Measurements from ENCODE around the gene SCAPER.

The SCAPER gene

DNA sequence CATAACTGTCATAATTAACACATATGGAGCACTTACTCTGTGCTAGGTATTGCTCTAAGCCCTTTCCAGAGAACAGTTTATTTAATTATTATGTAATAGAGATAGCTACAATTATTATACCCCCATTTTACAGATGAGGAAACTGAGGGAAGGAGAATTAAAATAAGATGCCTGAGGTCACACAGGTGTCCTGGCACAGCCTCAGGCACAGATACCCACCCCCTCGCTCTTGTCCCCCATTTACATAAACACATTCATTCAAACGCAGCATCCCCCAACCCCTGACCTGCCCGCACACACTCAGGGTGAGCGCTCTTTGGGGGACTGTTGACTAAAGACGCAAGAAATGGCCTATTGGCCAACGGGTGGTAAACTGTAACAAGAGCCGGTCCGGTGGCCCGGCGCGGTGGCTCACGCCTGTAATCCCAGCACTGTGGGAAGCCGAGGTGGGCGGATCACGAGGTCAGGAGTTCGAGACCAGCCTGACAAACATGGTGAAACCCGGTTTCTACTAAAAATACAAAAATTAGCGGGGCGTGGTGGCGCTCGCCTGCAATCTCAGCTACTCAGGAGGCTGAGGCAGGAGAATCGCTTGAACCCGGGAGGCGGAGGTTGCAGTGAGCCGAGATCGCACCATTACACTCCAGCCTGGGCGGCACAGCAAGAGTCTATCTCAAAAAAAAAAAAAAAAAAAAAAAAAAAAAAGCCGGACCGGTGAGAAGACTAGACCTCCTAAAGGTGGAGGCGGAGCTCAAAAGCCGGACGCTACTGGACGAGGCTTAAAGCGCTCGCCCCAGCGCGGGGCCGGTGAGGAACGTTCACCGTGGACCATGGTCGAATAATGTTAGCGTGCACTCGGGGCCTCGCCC is 570.5 kb downstream of the SCAPER start:
- 31 to 35% methylated on average over 36 to 39 of the region's 44 CpGs for WGBS, 2 experiments (ENCODE audit: insufficient coverage in 2 of 2)
- H3K9me3 ChIP-seq (ENCODE audit: control insufficient read depth, low read length) = no peaks in the 10 kb centered on the region
- H3K4me3 ChIP-seq (ENCODE audit: extremely low read depth, insufficient read depth, low read length, poor library complexity, severe bottlenecking) = no peak overlapping the region
- peaks cover 8% of the 10 kb centered on the region for H3K4me1 ChIP-seq (ENCODE audit: control insufficient read depth, insufficient read depth, low read length, poor library complexity, severe bottlenecking)
- no peak overlapping the region for H3K27ac ChIP-seq (ENCODE audit: low read depth, low read length, severe bottlenecking)
- no peaks in the 10 kb centered on the region for H3K36me3 ChIP-seq (ENCODE audit: control insufficient read depth, insufficient read depth, low read length)

GRCh38 chr15:76333720-76334437 is 571.3 kb downstream of the SCAPER start:
- Histone ChIP-seq H3K4me1 (ENCODE audit: control insufficient read depth, insufficient read depth, low read length, poor library complexity, severe bottlenecking) (peaks cover 8% of the 10 kb centered on the region), H3K36me3 (ENCODE audit: control insufficient read depth, insufficient read depth, low read length) (no peaks in the 10 kb centered on the region), H3K4me3 (ENCODE audit: extremely low read depth, insufficient read depth, low read length, poor library complexity, severe bottlenecking) (no peak overlapping the region), H3K9me3 (ENCODE audit: control insufficient read depth, low read length) (no peaks in the 10 kb centered on the region), H3K27ac (ENCODE audit: low read depth, low read length, severe bottlenecking) (no peak overlapping the region)
- WGBS, 2 experiments (ENCODE audit: insufficient coverage in 2 of 2) = 37 to 58% methylated on average over 3 to 4 of the region's 9 CpGs

DNA sequence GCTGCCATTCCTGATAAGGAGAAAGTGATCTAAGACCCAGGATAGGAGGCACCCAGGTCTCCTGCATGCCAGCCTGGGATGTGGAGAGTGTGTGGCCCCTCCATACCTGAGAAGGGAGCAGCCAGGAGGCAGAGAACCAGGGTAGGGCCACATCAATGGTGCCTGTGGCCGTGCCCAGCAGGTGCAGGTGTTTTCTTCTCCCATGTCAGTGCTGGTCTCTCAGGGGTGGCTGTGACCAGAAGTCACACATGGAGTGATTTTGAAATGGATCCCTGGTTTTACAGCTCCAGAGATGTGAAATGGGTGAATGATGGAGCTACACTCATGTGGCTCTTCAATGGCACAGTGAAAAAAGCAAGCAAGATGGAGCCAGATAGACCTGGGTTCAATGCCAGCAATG is 571.8 kb downstream of the SCAPER start:
- Histone ChIP-seq H3K9me3 (ENCODE audit: control insufficient read depth, low read length) (no peaks in the 10 kb centered on the region), H3K4me1 (ENCODE audit: control insufficient read depth, insufficient read depth, low read length, poor library complexity, severe bottlenecking) (peaks cover 10% of the 10 kb centered on the region), H3K4me3 (ENCODE audit: extremely low read depth, insufficient read depth, low read length, poor library complexity, severe bottlenecking) (no peak overlapping the region), H3K27ac (ENCODE audit: low read depth, low read length, severe bottlenecking) (no peak overlapping the region), H3K36me3 (ENCODE audit: control insufficient read depth, insufficient read depth, low read length) (no peaks in the 10 kb centered on the region)
- WGBS, 2 experiments (ENCODE audit: insufficient coverage in 2 of 2) = 90 to 100% methylated on average over 1 of the region's 1 CpG

GRCh38 chr15:76332796-76333195 is 572.3 kb downstream of the SCAPER start:
- 80 to 100% methylated on average over 1 of the region's 1 CpG for WGBS, 2 experiments (ENCODE audit: insufficient coverage in 2 of 2)
- no peaks in the 10 kb centered on the region for H3K36me3 ChIP-seq (ENCODE audit: control insufficient read depth, insufficient read depth, low read length)
- H3K27ac ChIP-seq (ENCODE audit: low read depth, low read length, severe bottlenecking) = no peak overlapping the region
- no peak overlapping the region for H3K4me3 ChIP-seq (ENCODE audit: extremely low read depth, insufficient read depth, low read length, poor library complexity, severe bottlenecking)
- H3K4me1 ChIP-seq (ENCODE audit: control insufficient read depth, insufficient read depth, low read length, poor library complexity, severe bottlenecking) = peaks cover 15% of the 10 kb centered on the region
- H3K9me3 ChIP-seq (ENCODE audit: control insufficient read depth, low read length) = no peaks in the 10 kb centered on the region

DNA sequence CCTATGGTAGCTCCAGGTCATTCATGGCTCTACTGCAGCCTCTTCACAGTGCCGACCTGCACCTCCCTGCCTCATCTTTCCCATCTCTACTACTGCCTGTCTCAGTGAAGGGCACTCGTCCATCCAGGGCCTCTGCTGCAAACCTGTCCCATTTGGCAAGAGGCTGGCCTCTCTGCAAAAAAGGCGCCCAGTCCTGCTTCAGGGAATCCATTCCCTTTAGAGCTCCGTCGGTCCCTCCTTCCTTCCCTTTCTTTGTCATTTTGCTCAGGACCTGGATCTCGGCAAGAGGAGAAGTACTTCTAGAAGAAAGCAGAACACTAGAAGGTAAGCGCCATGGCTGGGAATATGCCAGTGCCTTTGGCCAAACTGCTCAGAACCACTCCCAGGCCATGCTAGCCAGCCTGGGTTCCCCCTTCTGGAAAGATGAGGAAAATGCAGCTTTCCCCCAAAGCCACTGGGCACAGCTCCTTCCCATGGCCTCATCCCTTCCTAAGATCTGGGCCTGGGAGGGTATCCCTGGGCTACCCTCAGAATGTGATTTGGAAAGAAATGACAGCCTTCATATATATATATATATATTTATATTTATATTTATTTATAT is 575.0 kb downstream of the SCAPER start:
- 73 to 80% methylated on average over 5 to 7 of the region's 7 CpGs for WGBS, 2 experiments (ENCODE audit: insufficient coverage in 2 of 2)
- H3K4me3 ChIP-seq (ENCODE audit: extremely low read depth, insufficient read depth, low read length, poor library complexity, severe bottlenecking) = no peak overlapping the region
- peaks cover 9% of the 10 kb centered on the region for H3K4me1 ChIP-seq (ENCODE audit: control insufficient read depth, insufficient read depth, low read length, poor library complexity, severe bottlenecking)
- H3K27ac ChIP-seq (ENCODE audit: low read depth, low read length, severe bottlenecking) = no peak overlapping the region
- H3K36me3 ChIP-seq (ENCODE audit: control insufficient read depth, insufficient read depth, low read length) = no peaks in the 10 kb centered on the region
- no peaks in the 10 kb centered on the region for H3K9me3 ChIP-seq (ENCODE audit: control insufficient read depth, low read length)

GRCh38 chr15:76328958-76329357 is 576.2 kb downstream of the SCAPER start:
- no peak overlapping the region for H3K27ac ChIP-seq (ENCODE audit: low read depth, low read length, severe bottlenecking)
- no peaks in the 10 kb centered on the region for H3K9me3 ChIP-seq (ENCODE audit: control insufficient read depth, low read length)
- no peak overlapping the region for H3K4me3 ChIP-seq (ENCODE audit: extremely low read depth, insufficient read depth, low read length, poor library complexity, severe bottlenecking)
- H3K4me1 ChIP-seq (ENCODE audit: control insufficient read depth, insufficient read depth, low read length, poor library complexity, severe bottlenecking) = peaks cover 9% of the 10 kb centered on the region
- WGBS, 2 experiments (ENCODE audit: insufficient coverage in 2 of 2) = 77 to 97% methylated on average over 3 to 4 of the region's 4 CpGs
- H3K36me3 ChIP-seq (ENCODE audit: control insufficient read depth, insufficient read depth, low read length) = no peaks in the 10 kb centered on the region

- H3K4me3 ChIP-seq (ENCODE audit: extremely low read depth, insufficient read depth, low read length, poor library complexity, severe bottlenecking) = no peak overlapping the region
- WGBS, 2 experiments (ENCODE audit: insufficient coverage in 2 of 2) = 86 to 98% methylated on average over 4 of the region's 8 CpGs
- H3K36me3 ChIP-seq (ENCODE audit: control insufficient read depth, insufficient read depth, low read length) = no peaks in the 10 kb centered on the region
- no peak overlapping the region for H3K27ac ChIP-seq (ENCODE audit: low read depth, low read length, severe bottlenecking)
- peaks cover 9% of the 10 kb centered on the region for H3K4me1 ChIP-seq (ENCODE audit: control insufficient read depth, insufficient read depth, low read length, poor library complexity, severe bottlenecking)
- H3K9me3 ChIP-seq (ENCODE audit: control insufficient read depth, low read length) = no peaks in the 10 kb centered on the region
Measured at GRCh38 chr15:76328106-76328696, 576.9 kb downstream of the SCAPER start.

DNA sequence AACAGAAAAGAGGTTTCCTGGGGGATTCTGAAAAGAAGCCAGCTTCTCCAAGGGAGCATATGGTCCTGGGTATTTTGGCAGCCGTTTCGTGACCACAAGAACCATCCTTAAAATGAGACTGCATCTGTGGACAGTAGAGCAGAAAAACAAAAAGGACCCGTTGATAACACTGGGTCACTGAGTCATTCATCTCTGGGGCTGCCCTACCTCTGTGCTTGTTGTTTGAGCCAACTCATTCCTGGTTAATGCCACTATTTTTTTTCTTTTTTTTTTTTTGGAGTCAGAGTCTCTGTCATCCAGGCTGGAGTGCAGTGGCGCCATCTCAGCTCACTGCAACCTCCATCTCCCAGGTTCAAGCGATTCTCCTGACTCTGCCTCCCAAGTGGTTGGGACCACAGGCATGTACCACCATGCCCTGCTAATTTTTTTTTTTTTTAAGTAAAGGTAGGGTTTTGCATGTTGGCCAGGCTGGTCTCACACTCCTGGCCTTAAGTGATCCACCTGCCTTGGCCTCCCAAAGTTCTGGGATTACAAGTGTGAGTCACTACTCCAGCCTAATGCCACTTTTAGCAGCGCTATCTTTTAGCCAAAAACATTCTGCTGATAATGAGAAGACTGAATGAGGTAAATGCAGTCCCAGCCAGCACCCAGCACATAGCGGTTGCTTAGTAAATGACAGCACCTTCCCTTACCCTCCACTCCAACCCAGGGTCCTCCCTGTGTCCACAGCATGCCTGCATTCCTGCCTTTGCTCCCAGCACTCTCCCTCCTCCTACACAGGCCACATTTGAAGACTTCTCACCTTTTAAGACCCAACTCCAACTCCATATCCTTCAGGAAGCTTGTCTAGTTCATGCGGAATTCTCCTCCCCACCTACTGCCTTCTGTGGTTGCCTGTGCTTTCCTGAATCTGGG is 577.7 kb downstream of the SCAPER start:
- H3K36me3 ChIP-seq (ENCODE audit: control insufficient read depth, insufficient read depth, low read length) = no peaks in the 10 kb centered on the region
- peaks cover 9% of the 10 kb centered on the region for H3K4me1 ChIP-seq (ENCODE audit: control insufficient read depth, insufficient read depth, low read length, poor library complexity, severe bottlenecking)
- H3K9me3 ChIP-seq (ENCODE audit: control insufficient read depth, low read length) = no peaks in the 10 kb centered on the region
- H3K4me3 ChIP-seq (ENCODE audit: extremely low read depth, insufficient read depth, low read length, poor library complexity, severe bottlenecking) = no peak overlapping the region
- 70 to 75% methylated on average over 5 to 6 of the region's 8 CpGs for WGBS, 2 experiments (ENCODE audit: insufficient coverage in 2 of 2)
- H3K27ac ChIP-seq (ENCODE audit: low read depth, low read length, severe bottlenecking) = no peak overlapping the region

GRCh38 chr15:76325704-76326103 is 579.4 kb downstream of the SCAPER start:
- WGBS, 2 experiments (ENCODE audit: insufficient coverage in 2 of 2) = 78 to 80% methylated on average over 1 of the region's 2 CpGs
- Histone ChIP-seq H3K4me1 (ENCODE audit: control insufficient read depth, insufficient read depth, low read length, poor library complexity, severe bottlenecking) (peaks cover 9% of the 10 kb centered on the region), H3K36me3 (ENCODE audit: control insufficient read depth, insufficient read depth, low read length) (no peaks in the 10 kb centered on the region), H3K4me3 (ENCODE audit: extremely low read depth, insufficient read depth, low read length, poor library complexity, severe bottlenecking) (no peak overlapping the region), H3K27ac (ENCODE audit: low read depth, low read length, severe bottlenecking) (no peak overlapping the region), H3K9me3 (ENCODE audit: control insufficient read depth, low read length) (no peaks in the 10 kb centered on the region)

- no peaks in the 10 kb centered on the region for H3K9me3 ChIP-seq (ENCODE audit: control insufficient read depth, low read length)
- H3K36me3 ChIP-seq (ENCODE audit: control insufficient read depth, insufficient read depth, low read length) = no peaks in the 10 kb centered on the region
- H3K27ac ChIP-seq (ENCODE audit: low read depth, low read length, severe bottlenecking) = no peak overlapping the region
- peaks cover 9% of the 10 kb centered on the region for H3K4me1 ChIP-seq (ENCODE audit: control insufficient read depth, insufficient read depth, low read length, poor library complexity, severe bottlenecking)
- no peak overlapping the region for H3K4me3 ChIP-seq (ENCODE audit: extremely low read depth, insufficient read depth, low read length, poor library complexity, severe bottlenecking)
- 100% methylated on average over 1 of the region's 3 CpGs; no CpG with 5 or more reads in 1 of the 2 experiments for WGBS, 2 experiments (ENCODE audit: insufficient coverage in 2 of 2)
Measured at GRCh38 chr15:76324066-76324465, 581.1 kb downstream of the SCAPER start.

Measured in mesodermal cell (in vitro differentiated cells).